ENCODE results near the gene PPP1R18.

PPP1R18 gene

GRCh38 chr6:30703821-30704220 lies 17.4 kb upstream of the PPP1R18 start:
- Histone ChIP-seq H3K4me3 (no peak overlapping the region), H3K9me3 (no peaks in the 10 kb centered on the region), H3K36me3 (peaks cover 21 to 79% (median 48%) of the 10 kb centered on the region in 3 donors), H3K27me3 (no peaks in the 10 kb centered on the region), H3K4me1 (no peaks in the 10 kb centered on the region), H3K27ac (no peak overlapping the region)
- no peak for TF ChIP-seq CTCF (IDR thresholded peaks at IDR 0.05)
- peak in 1 of 2 donors; percentile 51 for DNase-seq
- intact Hi-C loops (cut with DNase I; ENCODE audit: low total_unique reads) = no loop called here

GRCh38 chr6:30703011-30703410 lies 16.6 kb upstream of the PPP1R18 start:
- intact Hi-C loops (cut with DNase I; ENCODE audit: low total_unique reads) = no loop called here
- peak in 1 of 2 donors; percentile 28 for DNase-seq
- no peaks in the 10 kb centered on the region for H3K9me3 ChIP-seq
- H3K27me3 ChIP-seq = no peaks in the 10 kb centered on the region
- TF ChIP-seq CTCF (IDR thresholded peaks at IDR 0.05) = no peak
- peaks cover 18 to 71% (median 47%) of the 10 kb centered on the region in 3 donors for H3K36me3 ChIP-seq
- H3K27ac ChIP-seq = no peak overlapping the region
- no peak overlapping the region for H3K4me3 ChIP-seq
- no peaks in the 10 kb centered on the region for H3K4me1 ChIP-seq

GRCh38 chr6:30700340-30700739 lies 13.9 kb upstream of the PPP1R18 start:
- intact Hi-C loops (cut with DNase I; ENCODE audit: low total_unique reads) = no loop called here
- Histone ChIP-seq H3K36me3 (peaks cover 6 to 44% (median 28%) of the 10 kb centered on the region in 3 donors), H3K9me3 (no peaks in the 10 kb centered on the region), H3K27ac (no peak overlapping the region), H3K4me3 (no peak overlapping the region), H3K4me1 (peaks cover 0 to 9% (median 3%) of the 10 kb centered on the region in 4 donors), H3K27me3 (no peaks in the 10 kb centered on the region)
- TF ChIP-seq CTCF (IDR thresholded peaks at IDR 0.05) = no peak
- peak; percentile 56 to 58 for DNase-seq

- Histone ChIP-seq H3K4me1 (peaks cover 0 to 17% (median 10%) of the 10 kb centered on the region in 4 donors), H3K36me3 (peaks cover 0 to 7% (median 6%) of the 10 kb centered on the region in 3 donors), H3K27ac (no peak overlapping the region), H3K27me3 (no peaks in the 10 kb centered on the region), H3K4me3 (no peak overlapping the region), H3K9me3 (no peaks in the 10 kb centered on the region)
- DNase-seq = no peak
- intact Hi-C loops (cut with DNase I; ENCODE audit: low total_unique reads) = no loop called here
- TF ChIP-seq CTCF (IDR thresholded peaks at IDR 0.05) = no peak
Measured at GRCh38 chr6:30696432-30696831, 10.0 kb upstream of the PPP1R18 start.

GRCh38 chr6:30691208-30691847 lies 4.9 kb upstream of the PPP1R18 start:
- Histone ChIP-seq H3K27me3 (no peaks in the 10 kb centered on the region), H3K9me3 (no peaks in the 10 kb centered on the region), H3K4me3 (peak overlapping the region; percentile 61 to 69), H3K27ac (peak overlapping the region; percentile 94 to 100), H3K4me1 (peaks cover 0 to 51% (median 42%) of the 10 kb centered on the region in 4 donors), H3K36me3 (no peaks in the 10 kb centered on the region)
- peak in 1 of 2 donors; percentile 34 for DNase-seq
- intact Hi-C loops (cut with DNase I; ENCODE audit: low total_unique reads) = loop anchor here (2.0 kb wide), 1 partner anchor 25 kb away; the partner anchor contains the start of gene MDC1
- TF ChIP-seq CTCF (IDR thresholded peaks at IDR 0.05) = no peak

All from tibial artery (tissue), 4 donors.